Keratinocyte (primary cell): ENCODE results near the gene CIROP.

ENCODE experiments used
- EZH2 ChIP-seq: IDR thresholded peaks from one replicate; pipeline ENCODE4 v1.6.1; 2012; ENCODE audit warnings: inconsistent platforms, mild to moderate bottlenecking, low read length, moderate library complexity
- TF ChIP-seq, protein P1 (sequence below), 3 experiments: IDR thresholded peaks in 1 of 3; conservative IDR thresholded peaks in 1 of 3; optimal IDR thresholded peaks in 1 of 3; 2 replicates in 2 of 3; 3 replicates in 1 of 3; pipeline versions ENCODE3 to v1.5.1; 2011; ENCODE audit warnings: low read length in 3 of 3, mild to moderate bottlenecking in 3 of 3, moderate library complexity in 2 of 3, control low read depth in 1 of 3, inconsistent platforms in 1 of 3; ENCODE audit not compliant: insufficient read depth in 2 of 3; ENCODE audit errors: extremely low read depth in 1 of 3

DNA sequence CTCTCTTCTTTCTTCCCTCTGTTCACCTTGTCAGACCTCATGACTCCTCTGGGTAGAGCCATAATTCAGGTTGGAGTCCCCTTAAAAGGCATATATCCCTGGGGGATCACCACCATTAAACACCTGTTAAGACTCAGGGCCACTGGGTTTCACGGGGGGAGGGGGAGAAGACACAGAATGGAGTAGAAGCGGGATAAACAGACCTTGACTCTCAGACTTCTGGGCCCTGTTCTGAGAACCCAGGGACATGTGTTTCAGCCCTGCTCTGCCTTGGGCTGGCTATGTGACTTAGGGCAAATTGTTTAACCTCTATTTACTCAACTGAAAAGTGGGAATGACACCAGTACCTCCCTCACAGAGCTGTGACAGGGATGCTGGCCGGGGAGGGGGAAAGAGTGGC, 52.1 kb downstream of the CIROP start:
- TF ChIP-seq, protein P1, sequence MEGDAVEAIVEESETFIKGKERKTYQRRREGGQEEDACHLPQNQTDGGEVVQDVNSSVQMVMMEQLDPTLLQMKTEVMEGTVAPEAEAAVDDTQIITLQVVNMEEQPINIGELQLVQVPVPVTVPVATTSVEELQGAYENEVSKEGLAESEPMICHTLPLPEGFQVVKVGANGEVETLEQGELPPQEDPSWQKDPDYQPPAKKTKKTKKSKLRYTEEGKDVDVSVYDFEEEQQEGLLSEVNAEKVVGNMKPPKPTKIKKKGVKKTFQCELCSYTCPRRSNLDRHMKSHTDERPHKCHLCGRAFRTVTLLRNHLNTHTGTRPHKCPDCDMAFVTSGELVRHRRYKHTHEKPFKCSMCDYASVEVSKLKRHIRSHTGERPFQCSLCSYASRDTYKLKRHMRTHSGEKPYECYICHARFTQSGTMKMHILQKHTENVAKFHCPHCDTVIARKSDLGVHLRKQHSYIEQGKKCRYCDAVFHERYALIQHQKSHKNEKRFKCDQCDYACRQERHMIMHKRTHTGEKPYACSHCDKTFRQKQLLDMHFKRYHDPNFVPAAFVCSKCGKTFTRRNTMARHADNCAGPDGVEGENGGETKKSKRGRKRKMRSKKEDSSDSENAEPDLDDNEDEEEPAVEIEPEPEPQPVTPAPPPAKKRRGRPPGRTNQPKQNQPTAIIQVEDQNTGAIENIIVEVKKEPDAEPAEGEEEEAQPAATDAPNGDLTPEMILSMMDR (optimal IDR thresholded peaks at IDR 0.05 in 1 of 3, IDR thresholded peaks at IDR 0.05 in 1 of 3, conservative IDR thresholded peaks at IDR 0.05 in 1 of 3; ENCODE audit: extremely low read depth in 1 of 3, insufficient read depth in 2 of 3, low read length in 3 of 3): no peak
- TF ChIP-seq EZH2: no peak
